IMR-90 (cell line): Measurements from ENCODE around the gene GMPPB. TPM values are rescaled to one million over a fixed set of nuclear protein-coding genes. Genes with fewer than 3 reads are reported as not detected.

Experiments used
- ATAC-seq: fragments of 200-7000 bp; cut with Tn5 transposase; 2 replicates; pipeline ENCODE4 v1.9.1; 2020; ENCODE audit warnings: low read depth, mild to moderate bottlenecking, moderate library complexity
- BruUV-seq: library from RNA; stranded (reverse); fragments of 400-500 nt; replicated peaks from 2 replicates; lab custom pipeline; 2021; lab: Mats Ljungman, UMichigan
- CTCF ChIA-PET: fragments of 300-600 bp; formaldehyde crosslinking; extraction: SDS; loops from one replicate; lab custom pipeline; 2021; ENCODE audit warnings: antibody characterized with exemption; lab: Yijun Ruan, JAX
- POLR2A ChIA-PET: fragments of 300-600 bp; sonication (Branson Sonifier 250); formaldehyde crosslinking; loops from one replicate; lab custom pipeline; 2022; ENCODE audit warnings: antibody characterized with exemption; ENCODE audit not compliant: unreplicated experiment; lab: Charles Lee
- DNase-seq: peaks from one replicate; pipeline ENCODE4 v3.0.0; 2013
- H2AFZ ChIP-seq: replicated peaks from 2 replicates; pipeline ENCODE3; 2013; ENCODE audit warnings: low read length, mild to moderate bottlenecking; ENCODE audit not compliant: poor library complexity
- H2AK5ac ChIP-seq: 2 replicates; pipeline ENCODE4 v1.6.1; 2013; ENCODE audit warnings: low read depth, low read length, inconsistent platforms
- H2AK9ac ChIP-seq: replicated peaks from 2 replicates; pipeline ENCODE3; 2013; ENCODE audit warnings: mild to moderate bottlenecking, low read depth, low read length, moderate library complexity; ENCODE audit not compliant: poor library complexity
- H2BK120ac ChIP-seq: 2 replicates; pipeline ENCODE4 v1.6.1; 2013; ENCODE audit warnings: low read depth, low read length, inconsistent platforms
- H2BK15ac ChIP-seq: 3 replicates; pipeline ENCODE4 v1.6.1; 2013; ENCODE audit warnings: low read depth, low read length, inconsistent platforms
- H2BK20ac ChIP-seq: 2 replicates; pipeline ENCODE4 v1.6.1; 2013; ENCODE audit warnings: low read depth, mild to moderate bottlenecking, inconsistent platforms, low read length, moderate library complexity
- H2BK5ac ChIP-seq: 2 replicates; pipeline ENCODE4 v1.6.1; 2013; ENCODE audit warnings: mild to moderate bottlenecking, low read depth, low read length, inconsistent platforms; ENCODE audit not compliant: poor library complexity, severe bottlenecking
- H3K14ac ChIP-seq: replicated peaks from 2 replicates; pipeline ENCODE4 v1.6.1; 2013; ENCODE audit warnings: low read depth, low read length, inconsistent platforms
- H3K18ac ChIP-seq: 2 replicates; pipeline ENCODE4 v1.6.1; 2013; ENCODE audit warnings: low read depth, low read length, control low read depth
- H3K23ac ChIP-seq: 2 replicates; pipeline ENCODE4 v1.6.1; 2013; ENCODE audit warnings: low read depth, low read length, inconsistent platforms
- H3K27ac ChIP-seq: 2 replicates; pipeline ENCODE4 v1.5.1; 2013; ENCODE audit warnings: mild to moderate bottlenecking, control low read depth, low read length; ENCODE audit not compliant: insufficient read depth
- H3K27me3 ChIP-seq: 2 replicates; pipeline ENCODE4 v1.6.1; 2013; ENCODE audit warnings: low read length; ENCODE audit not compliant: control insufficient read depth, insufficient read depth
- H3K36me3 ChIP-seq: 2 replicates; pipeline ENCODE4 v1.6.1; 2013; ENCODE audit warnings: low read length, mixed read lengths; ENCODE audit not compliant: control insufficient read depth, insufficient read depth
- H3K4ac ChIP-seq: 2 replicates; pipeline ENCODE4 v1.6.1; 2013; ENCODE audit warnings: low read depth, low read length, inconsistent platforms
- H3K4me1 ChIP-seq: 2 replicates; pipeline ENCODE4 v1.6.1; 2013; ENCODE audit warnings: low read length, mixed read lengths; ENCODE audit not compliant: control insufficient read depth, insufficient read depth
- H3K4me2 ChIP-seq: 2 replicates; pipeline ENCODE4 v1.6.1; 2013; ENCODE audit warnings: low read depth, mild to moderate bottlenecking, control low read depth, low read length, moderate library complexity
- H3K4me3 ChIP-seq: 2 replicates; pipeline ENCODE4 v1.5.1; 2013; ENCODE audit warnings: low read depth, mild to moderate bottlenecking, control low read depth, low read length, moderate library complexity; ENCODE audit not compliant: insufficient read depth
- H3K56ac ChIP-seq: 2 replicates; pipeline ENCODE4 v1.6.1; 2013; ENCODE audit warnings: low read length, inconsistent platforms; ENCODE audit not compliant: insufficient read depth; ENCODE audit errors: extremely low read depth
- H3K79me1 ChIP-seq, 2 experiments: 2 replicates each; pipeline ENCODE4 v1.6.1; 2013; ENCODE audit warnings: low read length in 2 of 2, inconsistent platforms in 1 of 2, low read depth in 1 of 2
- H3K9ac ChIP-seq: 2 replicates; pipeline ENCODE4 v1.6.1; 2013; ENCODE audit warnings: low read depth, low read length, control low read depth
- H3K9me1 ChIP-seq: 2 replicates; pipeline ENCODE4 v1.6.1; 2013; ENCODE audit warnings: low read length, inconsistent platforms; ENCODE audit not compliant: insufficient read depth
- H3K9me3 ChIP-seq: 2 replicates; pipeline ENCODE4 v1.6.1; 2013; ENCODE audit warnings: low read length; ENCODE audit not compliant: control insufficient read depth, insufficient read depth
- H4K20me1 ChIP-seq: 2 replicates; pipeline ENCODE4 v1.6.1; 2013; ENCODE audit warnings: low read length, inconsistent platforms; ENCODE audit not compliant: insufficient read depth
- H4K5ac ChIP-seq: 2 replicates; pipeline ENCODE4 v1.6.1; 2013; ENCODE audit warnings: mild to moderate bottlenecking, low read depth, low read length, control low read depth
- H4K8ac ChIP-seq, 2 experiments: 2 replicates each; pipeline ENCODE4 v1.6.1; 2013; ENCODE audit warnings: low read depth in 2 of 2, low read length in 2 of 2, control low read depth in 1 of 2, inconsistent platforms in 1 of 2
- H4K91ac ChIP-seq: 2 replicates; pipeline ENCODE4 v1.6.1; 2013; ENCODE audit warnings: low read depth, low read length, inconsistent platforms; ENCODE audit not compliant: insufficient read depth
- BHLHE40 ChIP-seq: fragments of 150-350 bp; IDR thresholded peaks from 2 replicates; pipeline ENCODE4 v1.6.1; 2016; ENCODE audit warnings: mild to moderate bottlenecking, low read depth, low read length
- CEBPB ChIP-seq: IDR thresholded peaks from 2 replicates; pipeline ENCODE4 v1.6.1; 2012; ENCODE audit warnings: low read depth, low read length, improper control_type of control experiment
- CHD1 ChIP-seq: IDR thresholded peaks from 2 replicates; pipeline ENCODE4 v1.6.1; 2012; ENCODE audit warnings: low read depth, low read length, improper control_type of control experiment
- CTCF ChIP-seq: conservative IDR thresholded peaks from 2 replicates; pipeline ENCODE4 v1.5.1; 2012; ENCODE audit warnings: mild to moderate bottlenecking, low read depth, low read length, improper control_type of control experiment
- ELK1 ChIP-seq: fragments of 150-350 bp; IDR thresholded peaks from 2 replicates; pipeline ENCODE4 v1.6.1; 2016; ENCODE audit warnings: low read depth, mild to moderate bottlenecking, low read length, moderate library complexity, borderline replicate concordance
- FOS ChIP-seq: fragments of 150-350 bp; IDR thresholded peaks from 2 replicates; pipeline ENCODE4 v1.6.1; 2016; ENCODE audit warnings: low read depth, low read length
- MAFK ChIP-seq: IDR thresholded peaks from 2 replicates; pipeline ENCODE4 v1.6.1; 2012; ENCODE audit warnings: low read depth, low read length, improper control_type of control experiment
- MAZ ChIP-seq: IDR thresholded peaks from 2 replicates; pipeline ENCODE4 v1.6.1; 2012; ENCODE audit warnings: low read depth, mild to moderate bottlenecking, low read length, improper control_type of control experiment, moderate library complexity, borderline replicate concordance
- MXI1 ChIP-seq: IDR thresholded peaks from 2 replicates; pipeline ENCODE4 v1.6.1; 2012; ENCODE audit warnings: low read depth, mild to moderate bottlenecking, low read length, moderate library complexity, borderline replicate concordance
- NFE2L2 ChIP-seq: fragments of 150-350 bp; IDR thresholded peaks from 2 replicates; pipeline ENCODE4 v1.6.1; 2016; ENCODE audit warnings: low read depth, mild to moderate bottlenecking, low read length
- POLR2A ChIP-seq: IDR thresholded peaks from 2 replicates; pipeline ENCODE4 v1.6.1; 2012; ENCODE audit warnings: mild to moderate bottlenecking, low read depth, low read length
- RAD21 ChIP-seq: IDR thresholded peaks from 2 replicates; pipeline ENCODE4 v1.6.1; 2012; ENCODE audit warnings: low read length, improper control_type of control experiment
- RCOR1 ChIP-seq: IDR thresholded peaks from 2 replicates; pipeline ENCODE4 v1.6.1; 2012; ENCODE audit warnings: mild to moderate bottlenecking, low read length, improper control_type of control experiment; ENCODE audit not compliant: insufficient replicate concordance
- RFX5 ChIP-seq: IDR thresholded peaks from 2 replicates; pipeline ENCODE4 v1.8.0; 2012; ENCODE audit warnings: low read depth, mild to moderate bottlenecking, low read length, moderate library complexity
- SMC3 ChIP-seq: fragments of 150-350 bp; IDR thresholded peaks from 2 replicates; pipeline ENCODE4 v1.6.1; 2016; ENCODE audit warnings: low read depth, mild to moderate bottlenecking, antibody characterized with exemption, low read length, moderate library complexity
- WGBS, 2 experiments: methylation state at CpG; one replicate each; pipeline versions ENCODE4 v1.1.5 to v1.1.7; 2013; ENCODE audit warnings: missing lambda C conversion rate in 2 of 2; ENCODE audit not compliant: insufficient read length in 1 of 2; ENCODE audit errors: extremely low coverage in 2 of 2; 5-methylcytosine and 5-hydroxymethylcytosine counted together
- dilution Hi-C: fragments of 300-500 bp; cut with HindIII; formaldehyde crosslinking; loops from one replicate; pipeline ENCODE4 v1.14.3; 2018; ENCODE audit warnings: low sequenced_read_pairs; ENCODE audit not compliant: unreplicated experiment
- in situ Hi-C: fragments of 300-500 bp; cut with MboI; formaldehyde crosslinking; loops from 3 replicates; pipeline ENCODE4 v1.14.3; 2019; ENCODE audit warnings: low sequenced_read_pairs, inconsistent platforms, mixed read lengths
- intact Hi-C: fragments of 100-400 bp; cut with micrococcal nuclease; formaldehyde crosslinking; loops from 2 replicates; pipeline ENCODE4 v1.10.0; 2022
- polyA plus RNA-seq, 3 experiments: library from polyadenylated mRNA; depleted of rRNA; stranded (reverse); fragments of >200 nt; gene quantifications; 2 replicates each; pipeline ENCODE4 v1.2.3, GENCODE V29; 2012; ENCODE audit warnings: low replicate concordance in 1 of 3
- total RNA-seq: library from RNA; depleted of rRNA; stranded (reverse); fragments of >200 nt; gene quantifications from 2 replicates; pipeline ENCODE4 v1.2.3, GENCODE V29; 2012
- TF ChIP-seq, protein P1 (sequence below): fragments of 150-350 bp; IDR thresholded peaks from 2 replicates; pipeline ENCODE4 v1.6.1; 2017; ENCODE audit warnings: mild to moderate bottlenecking, antibody characterized with exemption, low read length, low read depth

Gene GMPPB
- total and polyA plus RNA-seq, 2 of the 4 experiments (the other 2 are of a cell fraction) = 27.9 to 37.3 TPM

DNA sequence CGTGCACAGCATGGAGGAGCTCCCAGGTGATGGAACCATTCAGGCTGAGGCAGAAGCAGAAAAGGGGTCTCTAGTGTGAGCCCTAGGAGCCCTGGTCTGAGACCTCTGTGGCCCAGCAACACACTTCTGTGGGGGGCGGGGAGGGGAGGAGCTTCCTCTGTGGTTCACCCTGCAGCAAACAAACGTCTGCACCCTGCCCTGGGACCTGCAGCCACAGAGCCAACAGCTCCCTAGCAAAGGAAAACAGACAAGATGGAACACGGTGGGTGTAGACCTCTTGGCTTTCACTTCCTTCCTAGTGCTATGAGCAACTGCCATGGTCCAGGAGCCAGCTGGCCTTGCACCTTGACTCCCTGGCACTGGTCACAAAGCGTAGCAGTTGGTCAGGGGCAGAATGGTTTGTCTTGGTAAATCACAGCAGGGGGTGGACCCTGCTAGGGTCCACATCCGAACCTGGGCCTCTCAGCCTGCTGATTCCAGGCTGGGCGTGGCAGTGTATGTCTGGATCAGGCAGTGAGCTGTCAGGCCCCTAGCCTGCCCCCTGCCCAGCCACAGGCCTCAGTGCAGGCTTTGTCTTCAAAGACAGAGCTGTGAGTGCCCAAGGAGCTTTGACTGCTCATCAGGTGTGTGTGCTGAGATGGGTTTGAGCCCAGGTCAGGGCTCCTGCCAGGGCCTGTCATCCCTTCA is 11.0 kb downstream of the GMPPB start:
- H3K9ac ChIP-seq = no peak overlapping the region
- DNase-seq = no peak
- H3K27me3 ChIP-seq = no peaks in the 10 kb centered on the region
- no peak overlapping the region for H2AFZ ChIP-seq
- H3K4me2 ChIP-seq = no peak overlapping the region
- H3K27ac ChIP-seq = no peak overlapping the region
- no peak overlapping the region for H3K4ac ChIP-seq
- H3K36me3 ChIP-seq = peaks cover 14% of the 10 kb centered on the region; the same call in 1 of the 2 replicates
- no peak overlapping the region for H4K91ac ChIP-seq
- H3K4me3 ChIP-seq = no peak overlapping the region
- no peak overlapping the region for H3K18ac ChIP-seq
- H3K56ac ChIP-seq = no peak overlapping the region
- no peak overlapping the region for H3K23ac ChIP-seq
- H2BK5ac ChIP-seq = no peak overlapping the region
- intact Hi-C loops (no loop called here), dilution Hi-C loops (no loop called here), in situ Hi-C loops (no loop called here)
- no peak overlapping the region for H2BK120ac ChIP-seq
- H3K14ac ChIP-seq = no peak overlapping the region
- CTCF ChIA-PET = no interaction called here
- H3K4me1 ChIP-seq = no peaks in the 10 kb centered on the region
- POLR2A ChIA-PET = no interaction called here
- no peak overlapping the region for H2BK15ac ChIP-seq
- no peak; the same call in none of the 2 replicates for ATAC-seq
- no peaks in the 10 kb centered on the region; the same call in 1 of the 2 replicates for H3K9me1 ChIP-seq
- TF ChIP-seq SMC3 (no peak), CHD1 (no peak), FOS (no peak), MXI1 (no peak), CEBPB (no peak), RAD21 (no peak), RFX5 (no peak), NFE2L2 (no peak), MAZ (no peak), RCOR1 (no peak), BHLHE40 (no peak), CTCF (no peak), POLR2A (no peak), MAFK (no peak), ELK1 (no peak)
- TF ChIP-seq, protein P1, sequence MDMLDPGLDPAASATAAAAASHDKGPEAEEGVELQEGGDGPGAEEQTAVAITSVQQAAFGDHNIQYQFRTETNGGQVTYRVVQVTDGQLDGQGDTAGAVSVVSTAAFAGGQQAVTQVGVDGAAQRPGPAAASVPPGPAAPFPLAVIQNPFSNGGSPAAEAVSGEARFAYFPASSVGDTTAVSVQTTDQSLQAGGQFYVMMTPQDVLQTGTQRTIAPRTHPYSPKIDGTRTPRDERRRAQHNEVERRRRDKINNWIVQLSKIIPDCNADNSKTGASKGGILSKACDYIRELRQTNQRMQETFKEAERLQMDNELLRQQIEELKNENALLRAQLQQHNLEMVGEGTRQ = no peak
- H2AK9ac ChIP-seq = peak overlapping the region; percentile 5
- H3K9me3 ChIP-seq = no peaks in the 10 kb centered on the region
- no peak overlapping the region for H2BK20ac ChIP-seq
- H4K20me1 ChIP-seq = no peaks in the 10 kb centered on the region; the same call in 1 of the 2 replicates
- H4K5ac ChIP-seq = no peak overlapping the region
- no peaks in the 10 kb centered on the region; a peak in 1 of 4 replicates for H3K79me1 ChIP-seq
- H4K8ac ChIP-seq = no peak overlapping the region
- no TSS peak for BruUV-seq
- no peak overlapping the region for H2AK5ac ChIP-seq
- 75% methylated on average over 3 of the region's 7 CpGs; no CpG with 5 or more reads in 1 of the 2 experiments for WGBS, 2 experiments
